Keratinocyte (primary cell): Measurements from ENCODE around the gene SNRNP35.

Source experiments
- CTCF ChIP-seq, 3 experiments: IDR thresholded peaks in 1 of 3; conservative IDR thresholded peaks in 1 of 3; optimal IDR thresholded peaks in 1 of 3; 2 replicates in 2 of 3; 3 replicates in 1 of 3; pipeline versions ENCODE3 to v1.5.1; 2011; ENCODE audit warnings: low read length in 3 of 3, mild to moderate bottlenecking in 3 of 3, moderate library complexity in 2 of 3, control low read depth in 1 of 3, inconsistent platforms in 1 of 3; ENCODE audit not compliant: insufficient read depth in 2 of 3; ENCODE audit errors: extremely low read depth in 1 of 3
- EZH2 ChIP-seq: IDR thresholded peaks from one replicate; pipeline ENCODE4 v1.6.1; 2012; ENCODE audit warnings: inconsistent platforms, mild to moderate bottlenecking, low read length, moderate library complexity

GRCh38 chr12:123506843-123507236, 48.9 kb downstream of the SNRNP35 start:
- TF ChIP-seq CTCF (optimal IDR thresholded peaks at IDR 0.05 in 1 of 3, IDR thresholded peaks at IDR 0.05 in 1 of 3, conservative IDR thresholded peaks at IDR 0.05 in 1 of 3; ENCODE audit: extremely low read depth in 1 of 3, insufficient read depth in 2 of 3, low read length in 3 of 3): no peak
- TF ChIP-seq EZH2: no peak
